H9 (cell line): ENCODE data around the gene CNOT10. TPM values are rescaled to one million over a fixed set of nuclear protein-coding genes. Genes with fewer than 3 reads are reported as not detected.
A peak's percentile ranks its signal among the peaks of the same experiment; 100 is the strongest.
"Not testable (repeated sequence)": the region's sequence is repeated elsewhere in the genome, so short reads cannot be mapped to it uniquely, and the experiment has no call there.

Source experiments
- DNase-seq: peaks from one replicate; pipeline ENCODE4 v3.0.0-alpha.2; 2017
- H2AFZ ChIP-seq: one replicate; pipeline ENCODE4 v1.6.1; 2013; ENCODE audit warnings: mild to moderate bottlenecking, low read length, control low read depth, moderate library complexity
- H2AK5ac ChIP-seq: 2 replicates; pipeline ENCODE4 v1.6.1; 2013; ENCODE audit warnings: low read length, control low read depth, mixed read lengths; ENCODE audit not compliant: insufficient read length
- H2BK120ac ChIP-seq: one replicate; pipeline ENCODE4 v1.6.1; 2013; ENCODE audit warnings: low read depth, mild to moderate bottlenecking, low read length, control low read depth, inconsistent platforms; ENCODE audit not compliant: poor library complexity, severe bottlenecking
- H2BK12ac ChIP-seq: 2 replicates; pipeline ENCODE4 v1.6.1; 2013; ENCODE audit warnings: low read length, control low read depth, mixed read lengths, low read depth; ENCODE audit not compliant: insufficient read length
- H2BK15ac ChIP-seq: 2 replicates; pipeline ENCODE4 v1.6.1; 2013; ENCODE audit warnings: low read depth, low read length, control low read depth
- H2BK20ac ChIP-seq: one replicate; pipeline ENCODE4 v1.6.1; 2013; ENCODE audit warnings: low read depth, mild to moderate bottlenecking, low read length, control low read depth, inconsistent platforms; ENCODE audit not compliant: poor library complexity, severe bottlenecking
- H2BK5ac ChIP-seq: 2 replicates; pipeline ENCODE4 v1.6.1; 2013; ENCODE audit warnings: low read length, control low read depth, mixed read lengths; ENCODE audit not compliant: insufficient read length
- H3K14ac ChIP-seq: 2 replicates; pipeline ENCODE4 v1.6.1; 2013; ENCODE audit warnings: low read length, control low read depth; ENCODE audit not compliant: insufficient read depth
- H3K18ac ChIP-seq: 2 replicates; pipeline ENCODE4 v1.6.1; 2013; ENCODE audit warnings: low read depth, mild to moderate bottlenecking, mixed read lengths, low read length, control low read depth; ENCODE audit not compliant: insufficient read length
- H3K23ac ChIP-seq: 2 replicates; pipeline ENCODE4 v1.6.1; 2013; ENCODE audit warnings: low read length, control low read depth, mixed read lengths, low read depth; ENCODE audit not compliant: insufficient read length
- H3K23me2 ChIP-seq: 2 replicates; pipeline ENCODE4 v1.6.1; 2013; ENCODE audit warnings: low read depth, mild to moderate bottlenecking, mixed read lengths, low read length, control low read depth; ENCODE audit not compliant: insufficient read length, poor library complexity, severe bottlenecking
- H3K27ac ChIP-seq: 2 replicates; pipeline ENCODE4 v1.5.1; 2013; ENCODE audit warnings: low read length, control low read depth, mixed read lengths, low read depth; ENCODE audit not compliant: insufficient read length
- H3K27me3 ChIP-seq: 2 replicates; pipeline ENCODE4 v1.6.1; 2013; ENCODE audit warnings: low read length, control low read depth, inconsistent platforms; ENCODE audit not compliant: insufficient read depth
- H3K4ac ChIP-seq: 2 replicates; pipeline ENCODE4 v1.6.1; 2013; ENCODE audit warnings: low read depth, mild to moderate bottlenecking, control low read depth, inconsistent platforms, low read length, moderate library complexity
- H3K4me1 ChIP-seq: 2 replicates; pipeline ENCODE4 v1.6.1; 2013; ENCODE audit warnings: low read length, control low read depth, inconsistent platforms; ENCODE audit not compliant: insufficient read depth
- H3K4me2 ChIP-seq: 2 replicates; pipeline ENCODE4 v1.6.1; 2013; ENCODE audit warnings: low read length, control low read depth, mixed read lengths; ENCODE audit not compliant: insufficient read length, insufficient read depth
- H3K56ac ChIP-seq: 2 replicates; pipeline ENCODE4 v1.6.1; 2013; ENCODE audit warnings: low read depth, mild to moderate bottlenecking, mixed read lengths, low read length, control low read depth; ENCODE audit not compliant: insufficient read length
- H3K79me1 ChIP-seq: 2 replicates; pipeline ENCODE4 v1.6.1; 2013; ENCODE audit warnings: low read depth, mild to moderate bottlenecking, moderate library complexity, low read length, control low read depth, inconsistent platforms; ENCODE audit not compliant: insufficient read depth, poor library complexity, severe bottlenecking
- H3K79me2 ChIP-seq: 2 replicates; pipeline ENCODE4 v1.6.1; 2013; ENCODE audit warnings: low read length, control low read depth, inconsistent platforms; ENCODE audit not compliant: insufficient read depth
- H3K9ac ChIP-seq: 2 replicates; pipeline ENCODE4 v1.6.1; 2013; ENCODE audit warnings: low read length, control low read depth, mixed read lengths; ENCODE audit not compliant: insufficient read length; ENCODE audit errors: extremely low read depth
- H3K9me3 ChIP-seq: one replicate; pipeline ENCODE4 v1.6.1; 2013; ENCODE audit warnings: low read depth, low read length, inconsistent platforms; ENCODE audit not compliant: control insufficient read depth
- H3T11ph ChIP-seq: one replicate; pipeline ENCODE4 v1.6.1; 2013; ENCODE audit warnings: mild to moderate bottlenecking, low read length, control low read depth, inconsistent platforms
- H4K20me1 ChIP-seq: one replicate; pipeline ENCODE4 v1.6.1; 2013; ENCODE audit not compliant: control insufficient read depth, insufficient read length, insufficient read depth
- H4K5ac ChIP-seq: 2 replicates; pipeline ENCODE4 v1.6.1; 2013; ENCODE audit warnings: low read depth, mild to moderate bottlenecking, mixed read lengths, low read length, control low read depth; ENCODE audit not compliant: insufficient read length
- H4K8ac ChIP-seq: replicated peaks from 2 replicates; pipeline ENCODE4 v1.6.1; 2013; ENCODE audit warnings: low read length, control low read depth, mixed read lengths, low read depth; ENCODE audit not compliant: insufficient read length
- H4K91ac ChIP-seq: 2 replicates; pipeline ENCODE4 v1.6.1; 2013; ENCODE audit warnings: low read depth, mild to moderate bottlenecking, moderate library complexity, mixed read lengths, low read length, control low read depth; ENCODE audit not compliant: insufficient read length
- H3K27ac Mint-ChIP-seq, 3 experiments: 2 replicates in 2 of 3; 3 replicates in 1 of 3; pipeline ENCODE4 v1.8.0; 2020 to 2021; ENCODE audit warnings: mixed read lengths in 3 of 3, mild to moderate bottlenecking in 1 of 3, moderate library complexity in 1 of 3
- H3K27me3 Mint-ChIP-seq: 2 replicates; pipeline ENCODE4 v1.8.0; 2021; ENCODE audit warnings: low read depth, mild to moderate bottlenecking, moderate library complexity, mixed read lengths
- H3K36me3 Mint-ChIP-seq, 3 experiments: 2 replicates in 2 of 3; 3 replicates in 1 of 3; pipeline ENCODE4 v1.8.0; 2020 to 2021; ENCODE audit warnings: low read depth in 3 of 3, mixed read lengths in 3 of 3; ENCODE audit not compliant: insufficient read depth in 1 of 3
- H3K4me1 Mint-ChIP-seq, 2 experiments: 2 replicates each; pipeline ENCODE4 v1.8.0; 2020; ENCODE audit warnings: mixed read lengths in 2 of 2
- H3K4me3 Mint-ChIP-seq, 2 experiments: 2 replicates in 1 of 2; 3 replicates in 1 of 2; pipeline ENCODE4 v1.8.0; 2020 to 2021; ENCODE audit warnings: mild to moderate bottlenecking in 2 of 2, mixed read lengths in 2 of 2, moderate library complexity in 1 of 2
- H3K9me3 Mint-ChIP-seq, 2 experiments: 2 replicates in 1 of 2; 3 replicates in 1 of 2; pipeline ENCODE4 v1.8.0; 2020; ENCODE audit warnings: mild to moderate bottlenecking in 2 of 2, mixed read lengths in 2 of 2, moderate library complexity in 1 of 2
- WGBS: extraction: QIAGEN DNeasy Blood & Tissue Kit; methylation state at CpG from one replicate; pipeline ENCODE4 v1.1.7; 2013; ENCODE audit warnings: missing lambda C conversion rate, low lambda C conversion rate, mixed read lengths; ENCODE audit not compliant: insufficient read length; ENCODE audit errors: extremely low coverage; 5-methylcytosine and 5-hydroxymethylcytosine counted together
- total RNA-seq: library from RNA; stranded (reverse); gene quantifications from 2 replicates; pipeline ENCODE4 v1.2.1, GENCODE V29; 2021
- TF ChIP-seq, protein P1 (sequence below): fragments of 200-600 bp; sonication (generic); conservative IDR thresholded peaks from 3 replicates; pipeline ENCODE4 v1.8.0; 2021; ENCODE audit warnings: antibody characterized with exemption, mild to moderate bottlenecking

CNOT10 gene
- total RNA-seq, 1 experiment from 2014 or later: 55.4 TPM

DNA sequence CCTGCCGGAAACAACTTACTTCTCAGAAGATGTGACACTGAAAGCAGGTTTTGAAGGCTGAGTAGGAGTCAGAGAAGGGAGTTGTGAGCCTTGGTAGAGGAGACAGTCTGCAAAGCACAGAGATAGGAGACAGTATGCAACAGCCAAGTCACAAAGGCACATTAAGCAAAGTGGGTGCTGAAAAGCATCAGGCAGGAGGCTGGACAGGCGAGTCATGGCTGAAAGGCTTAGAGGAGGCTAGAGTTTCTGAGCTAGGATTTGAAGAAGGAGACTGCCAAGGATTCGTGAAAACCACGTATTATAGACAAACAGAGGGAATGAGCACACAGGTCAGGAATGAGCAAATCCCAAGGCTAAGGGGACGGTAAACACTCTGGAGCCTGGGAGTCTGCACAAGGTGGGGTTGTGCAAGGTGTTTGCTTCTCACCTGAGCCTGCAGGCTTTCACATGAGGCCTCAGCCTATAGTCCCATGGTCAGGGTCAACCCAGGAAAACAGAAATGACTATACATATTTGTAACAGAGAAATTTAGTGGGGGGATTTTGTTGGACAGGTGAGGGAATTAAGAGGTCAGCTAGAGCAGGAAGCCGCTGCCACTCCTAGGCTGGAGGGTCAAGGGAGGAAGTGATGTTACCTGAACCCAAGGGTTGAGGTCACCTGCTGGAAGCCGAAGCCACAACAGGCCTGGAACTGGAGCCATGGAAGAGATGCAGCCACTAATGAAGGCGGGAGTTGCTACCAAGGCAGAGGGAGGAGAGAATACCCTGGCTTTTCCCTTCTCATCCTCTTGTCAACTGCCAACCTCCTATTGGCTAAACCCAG, 109.7 kb downstream of the CNOT10 start:
- Histone ChIP-seq H3K79me1 (no peaks in the 10 kb centered on the region), H3K14ac (no peak overlapping the region), H3K4me2 (no peak overlapping the region), H2BK5ac (no peak overlapping the region), H3K4me1 (no peaks in the 10 kb centered on the region), H3K27me3 (no peaks in the 10 kb centered on the region), H3K56ac (no peak overlapping the region), H4K8ac (no peak overlapping the region), H2BK12ac (no peak overlapping the region), H3K23me2 (no peaks in the 10 kb centered on the region), H4K20me1 (no peaks in the 10 kb centered on the region), H3K9ac (no peak overlapping the region), H2AFZ (no peak overlapping the region), H2BK20ac (no peak overlapping the region), H4K5ac (no peak overlapping the region), H2BK120ac (no peak overlapping the region), H2BK15ac (no peak overlapping the region; the same call in 1 of the 2 replicates), H2AK5ac (no peak overlapping the region), H4K91ac (no peak overlapping the region), H3K4ac (no peak overlapping the region), H3K79me2 (0 out of 2 replicates have a peak, but pooled peaks cover 2% of the 10 kb centered on the region), H3T11ph (no peak overlapping the region), H3K23ac (no peak overlapping the region), H3K18ac (no peak overlapping the region), H3K9me3 (no peaks in the 10 kb centered on the region), H3K27ac (no peak overlapping the region)
- H3K4me3 Mint-ChIP-seq: no peak overlapping the region
- no peak for DNase-seq
- TF ChIP-seq, protein P1, sequence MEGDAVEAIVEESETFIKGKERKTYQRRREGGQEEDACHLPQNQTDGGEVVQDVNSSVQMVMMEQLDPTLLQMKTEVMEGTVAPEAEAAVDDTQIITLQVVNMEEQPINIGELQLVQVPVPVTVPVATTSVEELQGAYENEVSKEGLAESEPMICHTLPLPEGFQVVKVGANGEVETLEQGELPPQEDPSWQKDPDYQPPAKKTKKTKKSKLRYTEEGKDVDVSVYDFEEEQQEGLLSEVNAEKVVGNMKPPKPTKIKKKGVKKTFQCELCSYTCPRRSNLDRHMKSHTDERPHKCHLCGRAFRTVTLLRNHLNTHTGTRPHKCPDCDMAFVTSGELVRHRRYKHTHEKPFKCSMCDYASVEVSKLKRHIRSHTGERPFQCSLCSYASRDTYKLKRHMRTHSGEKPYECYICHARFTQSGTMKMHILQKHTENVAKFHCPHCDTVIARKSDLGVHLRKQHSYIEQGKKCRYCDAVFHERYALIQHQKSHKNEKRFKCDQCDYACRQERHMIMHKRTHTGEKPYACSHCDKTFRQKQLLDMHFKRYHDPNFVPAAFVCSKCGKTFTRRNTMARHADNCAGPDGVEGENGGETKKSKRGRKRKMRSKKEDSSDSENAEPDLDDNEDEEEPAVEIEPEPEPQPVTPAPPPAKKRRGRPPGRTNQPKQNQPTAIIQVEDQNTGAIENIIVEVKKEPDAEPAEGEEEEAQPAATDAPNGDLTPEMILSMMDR: no peak
- peaks cover 39 to 42% of the 10 kb centered on the region in 2 experiments for H3K4me1 Mint-ChIP-seq
- peaks cover 18 to 28% (median 18%) of the 10 kb centered on the region in 3 experiments for H3K36me3 Mint-ChIP-seq
- H3K9me3 Mint-ChIP-seq: peaks cover 5 to 11% of the 10 kb centered on the region in 2 experiments
- peaks cover 1% of the 10 kb centered on the region; the same call in 1 of the 2 replicates for H3K27me3 Mint-ChIP-seq
- peak overlapping the region; percentile 15 to 65 (median 31); a peak in 5 of 7 replicates for H3K27ac Mint-ChIP-seq
- WGBS: no CpG with 5 or more reads among the region's 8 CpGs

DNA sequence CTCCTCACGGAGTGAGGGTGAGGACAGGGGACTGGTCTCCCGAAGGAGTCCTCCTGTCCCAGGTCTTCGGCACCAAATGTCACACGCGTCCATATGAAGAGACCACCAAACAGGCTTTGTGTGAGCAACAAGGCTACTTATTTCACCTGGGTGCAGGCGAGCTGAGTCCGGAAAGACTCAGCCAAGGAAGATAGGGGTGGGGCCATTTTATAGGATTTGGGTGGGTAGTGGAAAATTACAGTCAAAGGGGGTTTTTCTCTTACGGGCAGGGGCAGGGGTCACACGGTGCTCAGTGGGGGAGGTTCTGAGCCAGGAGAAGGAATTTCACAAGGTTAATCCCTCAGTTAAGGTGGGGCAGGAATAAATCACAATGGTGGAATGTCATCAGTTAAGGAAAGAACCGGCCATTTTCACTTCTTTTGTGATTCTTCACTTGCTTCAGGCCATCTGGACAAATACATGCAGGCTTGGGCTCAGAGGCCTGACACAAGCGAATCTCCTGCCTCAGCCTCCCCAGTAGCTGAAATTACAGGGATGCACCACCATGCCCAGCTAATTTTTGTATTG, 111.5 kb downstream of the CNOT10 start:
- not testable (repeated sequence) for H3K18ac ChIP-seq

More for the DNA sequence above, 111.5 kb downstream of the CNOT10 start:
- H3K4me1 ChIP-seq, H2BK120ac ChIP-seq, H2AFZ ChIP-seq, H3K4me3 Mint-ChIP-seq, H3K56ac ChIP-seq, H3K4ac ChIP-seq, H3K9ac ChIP-seq, H3K23ac ChIP-seq, H4K8ac ChIP-seq, DNase-seq, H3K9me3 ChIP-seq, H3K14ac ChIP-seq, H2BK12ac ChIP-seq, H3K27ac ChIP-seq, H3K27me3 Mint-ChIP-seq, H3K23me2 ChIP-seq, H2BK20ac ChIP-seq, H3K79me2 ChIP-seq, H3K4me2 ChIP-seq, H2AK5ac ChIP-seq, H3K79me1 ChIP-seq, H3K27me3 ChIP-seq, H2BK15ac ChIP-seq, H3T11ph ChIP-seq, H2BK5ac ChIP-seq, H4K5ac ChIP-seq, H4K91ac ChIP-seq, H4K20me1 ChIP-seq: not testable (repeated sequence)
- Mint-ChIP-seq H3K27ac (peak overlapping the region; percentile 13 to 90 (median 80); a peak in 5 of 7 replicates), H3K4me1 (peaks cover 46 to 48% of the 10 kb centered on the region in 2 experiments), H3K9me3 (peaks cover 5 to 11% of the 10 kb centered on the region in 2 experiments), H3K36me3 (peaks cover 15 to 22% (median 18%) of the 10 kb centered on the region in 3 experiments)
- WGBS: no CpG with 5 or more reads among the region's 11 CpGs
